GM19397 (cell line): ENCODE measurements around the gene MSANTD2.

Source experiments
- ATAC-seq: cut with Tn5 transposase; IDR thresholded peaks from one replicate; pipeline ENCODE4 v1.9.1; 2021; ENCODE audit warnings: mild to moderate bottlenecking, moderate library complexity; ENCODE audit not compliant: unreplicated experiment

Gene MSANTD2

GRCh38 chr11:124738713-124739478 lies 61.3 kb downstream of the MSANTD2 start:
- ATAC-seq: no peak

DNA sequence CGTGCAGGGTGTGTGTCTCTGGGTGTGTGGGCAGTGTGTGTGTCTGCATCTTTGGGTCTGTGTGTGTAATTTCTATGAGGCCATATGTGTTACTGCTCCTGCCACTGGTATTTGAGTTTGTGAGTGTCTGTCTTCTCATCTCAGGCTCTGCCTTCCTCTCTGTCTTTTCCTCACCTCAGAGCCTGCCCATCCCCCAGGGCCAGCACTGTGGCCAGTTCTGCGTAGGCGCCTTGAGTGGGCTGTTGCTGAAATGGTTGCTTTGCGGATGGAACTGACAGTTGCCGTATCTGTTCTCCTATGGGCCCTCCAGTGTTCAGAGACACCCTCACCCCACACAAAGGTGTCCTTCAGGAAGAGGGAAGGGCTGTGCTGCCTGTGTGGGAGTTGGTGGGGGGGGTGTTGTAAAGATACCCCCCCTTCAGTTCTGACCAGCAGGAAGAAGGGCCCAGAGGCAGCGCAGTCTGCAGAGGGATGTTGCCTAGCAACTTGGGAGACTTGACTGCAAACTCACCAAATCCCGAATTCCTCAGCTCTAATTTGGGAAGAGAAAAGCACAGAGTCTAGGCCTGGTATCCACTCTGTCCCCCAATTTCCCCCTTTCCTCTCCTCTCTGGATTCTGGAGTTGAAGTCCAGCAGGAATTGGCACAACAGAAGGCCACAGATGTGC lies 62.4 kb downstream of the MSANTD2 start:
- ATAC-seq: no peak

- ATAC-seq: no peak
Observed at GRCh38 chr11:124736736-124737135, 63.5 kb downstream of the MSANTD2 start.

DNA sequence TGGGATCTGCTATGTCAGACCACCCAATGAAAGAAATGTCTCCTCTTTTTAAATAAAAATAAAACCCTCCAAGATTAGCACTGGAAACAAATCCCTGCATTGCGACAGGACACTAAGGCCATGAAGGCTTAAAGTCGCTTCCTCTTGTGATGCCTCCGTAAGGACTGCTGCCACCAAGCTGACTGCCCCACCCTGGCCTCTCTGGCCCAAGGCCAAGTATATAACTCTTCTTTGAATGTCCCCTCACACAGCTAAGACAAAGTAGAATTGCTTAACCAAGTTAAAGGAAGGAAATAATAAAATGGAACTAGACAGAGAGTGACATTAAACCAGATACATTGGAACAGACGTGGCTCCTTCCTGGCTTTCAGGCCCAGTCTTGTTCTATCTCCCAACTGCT lies 68.0 kb downstream of the MSANTD2 start:
- no peak for ATAC-seq

- no peak for ATAC-seq
Observed at GRCh38 chr11:124729571-124729970, 70.6 kb downstream of the MSANTD2 start.

- no peak for ATAC-seq
Observed at GRCh38 chr11:124728134-124728533, 72.1 kb downstream of the MSANTD2 start.

- no peak for ATAC-seq
Observed at GRCh38 chr11:124727474-124727873, 72.7 kb downstream of the MSANTD2 start.

DNA sequence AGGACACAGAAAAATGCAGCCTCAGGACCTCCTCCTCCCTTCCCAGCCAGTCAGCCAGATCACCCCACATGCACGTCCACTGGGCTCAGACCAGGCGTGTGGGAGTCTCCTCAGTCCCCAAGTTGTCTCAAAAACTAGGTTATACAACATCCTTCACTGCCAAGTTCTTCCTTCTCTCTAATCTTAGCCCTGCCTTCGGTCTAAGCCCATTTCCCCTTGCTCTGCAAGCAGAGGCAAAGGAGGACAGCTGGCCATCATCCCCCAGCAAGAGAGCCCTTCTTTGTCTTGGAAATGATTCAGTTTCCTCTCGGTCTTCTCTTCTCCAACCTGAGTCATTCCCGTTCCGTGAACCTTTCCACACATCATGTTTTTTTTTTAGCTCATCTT lies 74.5 kb downstream of the MSANTD2 start:
- no peak for ATAC-seq

- peak; percentile 90 for ATAC-seq
Observed at GRCh38 chr11:124724979-124725718, 75.1 kb downstream of the MSANTD2 start.

GRCh38 chr11:124722176-124722575 lies 78.0 kb downstream of the MSANTD2 start:
- no peak for ATAC-seq

DNA sequence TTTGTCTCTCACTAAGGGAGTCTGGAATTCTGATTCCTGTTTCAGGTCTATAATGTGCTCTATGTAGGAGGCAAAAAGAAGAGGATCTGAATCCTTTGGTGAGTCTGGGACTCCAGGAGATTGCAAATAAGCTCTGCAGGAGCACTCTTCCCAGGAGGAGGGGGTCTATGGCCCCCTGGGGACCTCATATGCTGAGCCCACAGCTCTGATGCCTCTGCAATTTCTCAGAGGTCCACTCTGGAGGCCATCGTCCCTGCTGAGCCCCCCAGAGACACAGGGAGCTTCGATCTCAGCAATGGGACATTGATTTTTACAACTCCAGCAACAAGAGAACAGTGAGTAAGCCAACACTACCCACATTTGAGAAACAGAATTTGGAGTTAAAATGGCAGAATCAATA lies 80.7 kb downstream of the MSANTD2 start:
- no peak for ATAC-seq

GRCh38 chr11:124718801-124719200 lies 81.4 kb downstream of the MSANTD2 start:
- no peak for ATAC-seq

DNA sequence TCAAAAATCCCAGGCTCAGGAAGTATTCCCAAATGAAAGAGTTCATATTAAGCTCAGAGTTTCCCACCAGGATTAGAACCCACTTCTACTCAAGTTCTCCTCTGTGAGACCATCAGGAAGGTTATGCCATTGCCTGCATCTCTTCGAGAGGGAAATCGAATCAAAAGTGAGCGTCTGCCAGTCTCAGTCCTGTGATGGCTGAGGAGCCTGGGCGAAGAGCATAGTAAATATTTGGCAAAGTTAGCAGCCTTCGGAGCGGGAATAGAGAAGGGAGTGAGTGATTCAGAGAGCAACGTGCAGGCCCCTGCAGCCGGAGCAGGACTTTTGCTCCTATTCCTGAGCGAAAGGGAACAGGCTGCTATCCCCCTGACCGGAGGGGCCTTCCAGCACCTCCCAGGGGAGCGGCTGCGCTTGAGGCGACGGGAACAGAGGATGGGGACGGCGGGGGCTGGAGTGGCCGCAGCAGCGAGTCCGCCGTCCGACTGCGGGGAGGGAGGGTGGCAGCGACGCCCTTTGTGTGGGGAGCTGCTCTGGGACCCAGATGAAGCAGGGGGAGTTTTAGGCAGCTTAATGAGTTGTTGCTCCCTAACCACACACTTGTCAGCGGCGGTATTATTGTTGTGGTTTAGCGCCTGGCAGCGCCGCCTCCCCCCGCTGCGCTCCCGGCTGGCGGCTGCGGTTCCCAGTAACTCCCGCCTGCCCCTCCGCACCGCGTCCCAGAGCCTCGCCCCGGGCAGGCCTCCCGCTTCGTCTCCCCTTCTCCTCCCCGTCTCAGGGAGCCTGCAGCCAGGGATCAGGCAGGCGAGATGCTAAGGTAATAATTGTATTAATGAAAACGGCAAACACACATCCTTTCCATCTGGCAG lies 82.2 kb downstream of the MSANTD2 start:
- no peak for ATAC-seq

DNA sequence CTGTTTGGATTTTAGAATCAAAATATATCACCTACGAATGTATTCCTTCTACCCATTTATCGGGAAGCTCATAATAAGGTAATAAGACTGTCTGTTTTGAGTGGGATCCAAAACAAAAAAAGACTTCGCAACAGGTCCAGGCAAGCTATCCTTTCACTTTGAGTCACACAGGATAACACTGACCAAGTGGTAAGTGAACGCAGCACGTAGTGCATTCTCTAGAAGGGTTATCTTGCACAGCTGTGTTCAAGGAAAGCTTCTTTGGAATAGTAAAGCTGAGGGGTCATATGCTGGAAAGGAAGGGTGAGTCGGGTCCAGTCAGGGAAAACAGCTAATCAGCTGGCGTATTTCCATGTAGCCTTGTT lies 82.8 kb downstream of the MSANTD2 start:
- no peak for ATAC-seq

GRCh38 chr11:124716591-124716990 lies 83.6 kb downstream of the MSANTD2 start:
- no peak for ATAC-seq
